ENCODE results near the gene AGAP1.
"Not testable (repeated sequence)": the region's sequence is repeated elsewhere in the genome, so short reads cannot be mapped to it uniquely, and the experiment has no call there.

Gene AGAP1

GRCh38 chr2:235600926-235601325 lies 107.1 kb downstream of the AGAP1 start:
- Histone ChIP-seq H3K36me3 (ENCODE audit: low read depth) (no peaks in the 10 kb centered on the region), H3K27me3 (ENCODE audit: insufficient read depth, poor library complexity, severe bottlenecking) (no peaks in the 10 kb centered on the region), H3K4me3 (ENCODE audit: severe bottlenecking) (no peak overlapping the region), H3K27ac (ENCODE audit: poor library complexity, severe bottlenecking) (no peak overlapping the region), H3K9me3 (ENCODE audit: severe bottlenecking) (no peaks in the 10 kb centered on the region), H3K4me1 (ENCODE audit: insufficient read depth, poor library complexity, severe bottlenecking) (peaks cover 6% of the 10 kb centered on the region)
- ATAC-seq (ENCODE audit: low read depth), result no peak
- DNase-seq (ENCODE audit: low spot score), result no peak
- TF ChIP-seq, protein P1, sequence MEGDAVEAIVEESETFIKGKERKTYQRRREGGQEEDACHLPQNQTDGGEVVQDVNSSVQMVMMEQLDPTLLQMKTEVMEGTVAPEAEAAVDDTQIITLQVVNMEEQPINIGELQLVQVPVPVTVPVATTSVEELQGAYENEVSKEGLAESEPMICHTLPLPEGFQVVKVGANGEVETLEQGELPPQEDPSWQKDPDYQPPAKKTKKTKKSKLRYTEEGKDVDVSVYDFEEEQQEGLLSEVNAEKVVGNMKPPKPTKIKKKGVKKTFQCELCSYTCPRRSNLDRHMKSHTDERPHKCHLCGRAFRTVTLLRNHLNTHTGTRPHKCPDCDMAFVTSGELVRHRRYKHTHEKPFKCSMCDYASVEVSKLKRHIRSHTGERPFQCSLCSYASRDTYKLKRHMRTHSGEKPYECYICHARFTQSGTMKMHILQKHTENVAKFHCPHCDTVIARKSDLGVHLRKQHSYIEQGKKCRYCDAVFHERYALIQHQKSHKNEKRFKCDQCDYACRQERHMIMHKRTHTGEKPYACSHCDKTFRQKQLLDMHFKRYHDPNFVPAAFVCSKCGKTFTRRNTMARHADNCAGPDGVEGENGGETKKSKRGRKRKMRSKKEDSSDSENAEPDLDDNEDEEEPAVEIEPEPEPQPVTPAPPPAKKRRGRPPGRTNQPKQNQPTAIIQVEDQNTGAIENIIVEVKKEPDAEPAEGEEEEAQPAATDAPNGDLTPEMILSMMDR (IDR thresholded peaks at IDR 0.05; ENCODE audit: poor library complexity, severe bottlenecking), result no peak

GRCh38 chr2:235601960-235602704 lies 108.3 kb downstream of the AGAP1 start:
- Histone ChIP-seq H3K4me1 (ENCODE audit: insufficient read depth, poor library complexity, severe bottlenecking) (peaks cover 6% of the 10 kb centered on the region), H3K9me3 (ENCODE audit: severe bottlenecking) (no peaks in the 10 kb centered on the region), H3K36me3 (ENCODE audit: low read depth) (no peaks in the 10 kb centered on the region), H3K27me3 (ENCODE audit: insufficient read depth, poor library complexity, severe bottlenecking) (no peaks in the 10 kb centered on the region), H3K27ac (ENCODE audit: poor library complexity, severe bottlenecking) (no peak overlapping the region), H3K4me3 (ENCODE audit: severe bottlenecking) (no peak overlapping the region)
- TF ChIP-seq, protein P1 (IDR thresholded peaks at IDR 0.05; ENCODE audit: poor library complexity, severe bottlenecking), result no peak
- ATAC-seq (ENCODE audit: low read depth), result no peak
- DNase-seq (ENCODE audit: low spot score), result no peak

DNA sequence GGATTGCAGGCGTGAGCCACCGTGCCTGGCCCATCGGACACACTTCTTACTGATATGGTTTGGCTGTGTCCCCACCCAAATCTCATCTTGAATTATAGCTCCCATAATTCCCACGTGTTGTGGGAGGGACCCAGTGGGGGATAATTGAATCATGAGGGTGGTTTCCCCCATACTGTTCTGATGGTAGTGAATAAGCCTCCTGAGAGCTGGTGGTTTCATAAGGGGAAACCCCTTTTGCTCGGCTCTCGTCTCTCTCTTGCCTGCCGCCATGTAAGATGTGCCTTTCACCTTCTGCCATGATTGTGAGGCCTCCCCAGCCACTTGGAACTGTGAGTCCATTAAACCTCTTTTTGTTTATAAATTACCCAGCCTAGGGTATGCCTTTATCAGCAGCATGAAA lies 109.1 kb downstream of the AGAP1 start:
- not testable (repeated sequence) for H3K4me1 ChIP-seq (ENCODE audit: insufficient read depth, poor library complexity, severe bottlenecking)

GRCh38 chr2:235603659-235604058 lies 109.8 kb downstream of the AGAP1 start:
- DNase-seq (ENCODE audit: low spot score) (no peak), ATAC-seq (ENCODE audit: low read depth) (no peak)
- H3K4me3 ChIP-seq (ENCODE audit: severe bottlenecking), result no peak overlapping the region
- no peaks in the 10 kb centered on the region for H3K27me3 ChIP-seq (ENCODE audit: insufficient read depth, poor library complexity, severe bottlenecking)
- H3K9me3 ChIP-seq (ENCODE audit: severe bottlenecking), result no peaks in the 10 kb centered on the region
- no peak overlapping the region for H3K27ac ChIP-seq (ENCODE audit: poor library complexity, severe bottlenecking)
- TF ChIP-seq, protein P1 (IDR thresholded peaks at IDR 0.05; ENCODE audit: poor library complexity, severe bottlenecking), result no peak
- no peaks in the 10 kb centered on the region for H3K36me3 ChIP-seq (ENCODE audit: low read depth)
- peaks cover 6% of the 10 kb centered on the region for H3K4me1 ChIP-seq (ENCODE audit: insufficient read depth, poor library complexity, severe bottlenecking)

More for the DNA sequence above, 109.1 kb downstream of the AGAP1 start:
- not testable (repeated sequence) for H3K27ac ChIP-seq (ENCODE audit: poor library complexity, severe bottlenecking); H3K4me3 ChIP-seq (ENCODE audit: severe bottlenecking); ATAC-seq (ENCODE audit: low read depth); H3K9me3 ChIP-seq (ENCODE audit: severe bottlenecking); H3K27me3 ChIP-seq (ENCODE audit: insufficient read depth, poor library complexity, severe bottlenecking); H3K36me3 ChIP-seq (ENCODE audit: low read depth); DNase-seq (ENCODE audit: low spot score)

GRCh38 chr2:235605312-235606003 lies 111.6 kb downstream of the AGAP1 start:
- Histone ChIP-seq H3K27me3 (ENCODE audit: insufficient read depth, poor library complexity, severe bottlenecking) (no peaks in the 10 kb centered on the region), H3K9me3 (ENCODE audit: severe bottlenecking) (no peaks in the 10 kb centered on the region), H3K36me3 (ENCODE audit: low read depth) (no peaks in the 10 kb centered on the region), H3K27ac (ENCODE audit: poor library complexity, severe bottlenecking) (no peak overlapping the region), H3K4me3 (ENCODE audit: severe bottlenecking) (no peak overlapping the region), H3K4me1 (ENCODE audit: insufficient read depth, poor library complexity, severe bottlenecking) (peaks cover 6% of the 10 kb centered on the region)
- ATAC-seq (ENCODE audit: low read depth) (peak; percentile 99), DNase-seq (ENCODE audit: low spot score) (peak; percentile 80)
- TF ChIP-seq, protein P1 (IDR thresholded peaks at IDR 0.05; ENCODE audit: poor library complexity, severe bottlenecking), result no peak

All from RWPE2 (cell line).